HG03159 (cell line): ENCODE measurements around the gene SEMA3E.

ENCODE experiments used
- ATAC-seq: cut with Tn5 transposase; IDR thresholded peaks from one replicate; pipeline ENCODE4 v1.9.1; 2021; ENCODE audit warnings: mild to moderate bottlenecking, moderate library complexity; ENCODE audit not compliant: unreplicated experiment

The SEMA3E gene

DNA sequence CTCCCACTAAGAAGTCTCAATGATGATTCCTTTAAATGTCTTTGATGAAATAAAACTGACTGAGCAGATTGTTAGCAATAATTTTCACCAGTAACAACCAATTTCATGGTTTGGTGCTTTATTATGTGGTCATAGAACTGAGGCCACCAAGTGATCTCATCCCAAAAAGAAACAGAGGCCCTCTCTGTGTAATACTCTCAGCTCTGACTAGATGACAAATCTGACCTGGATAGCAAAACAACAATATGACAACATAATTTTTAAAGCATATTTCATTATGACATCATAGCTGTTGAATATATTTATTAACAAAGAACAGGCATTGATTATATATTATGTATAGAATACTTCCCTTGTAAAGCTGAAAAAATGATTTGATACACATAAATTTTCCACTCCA, 5.9 kb downstream of the SEMA3E start:
- no peak for ATAC-seq

DNA sequence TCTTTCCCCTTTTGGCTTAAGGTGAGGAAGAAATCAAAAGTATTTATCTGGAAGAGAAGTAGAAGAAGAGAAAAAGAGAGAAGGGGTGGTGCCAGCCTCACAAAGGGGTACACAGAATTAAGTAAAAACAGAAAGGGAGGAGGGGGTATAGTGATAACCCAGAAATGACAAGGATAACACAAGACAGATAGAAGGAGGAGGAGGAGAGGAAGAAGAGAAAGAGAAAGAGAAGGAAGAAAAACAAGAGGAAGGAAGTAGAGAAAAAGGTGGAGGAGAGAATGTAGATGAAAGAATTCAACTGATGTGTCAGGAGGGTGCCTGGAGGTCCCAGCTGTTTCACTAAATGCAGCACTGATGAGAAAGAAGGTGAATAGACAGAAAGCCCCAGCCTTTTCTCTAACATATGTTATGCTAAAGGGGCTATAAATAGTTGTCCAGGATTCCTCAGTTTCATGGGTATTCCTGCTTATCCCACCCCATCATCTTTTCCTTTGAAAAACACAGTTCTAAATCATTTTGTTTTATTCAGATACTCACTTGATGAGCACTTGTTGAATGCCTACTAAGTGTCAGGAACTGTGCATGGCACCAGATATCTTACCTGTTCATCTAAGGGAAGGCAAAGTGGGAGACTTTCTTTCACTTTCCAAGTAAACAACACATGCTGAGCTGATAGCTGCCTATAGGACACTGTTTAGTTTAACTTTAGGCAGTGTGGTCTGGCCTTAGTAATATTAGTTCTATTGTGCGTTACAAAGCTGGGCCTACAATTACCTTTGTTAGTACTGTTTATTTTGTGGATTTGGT, 8.0 kb downstream of the SEMA3E start:
- no peak for ATAC-seq

GRCh38 chr7:83640240-83640639, 8.7 kb downstream of the SEMA3E start:
- no peak for ATAC-seq

- no peak for ATAC-seq
Observed at GRCh38 chr7:83633516-83633915, 15.4 kb downstream of the SEMA3E start.

GRCh38 chr7:83629117-83629880, 19.6 kb downstream of the SEMA3E start:
- no peak for ATAC-seq

DNA sequence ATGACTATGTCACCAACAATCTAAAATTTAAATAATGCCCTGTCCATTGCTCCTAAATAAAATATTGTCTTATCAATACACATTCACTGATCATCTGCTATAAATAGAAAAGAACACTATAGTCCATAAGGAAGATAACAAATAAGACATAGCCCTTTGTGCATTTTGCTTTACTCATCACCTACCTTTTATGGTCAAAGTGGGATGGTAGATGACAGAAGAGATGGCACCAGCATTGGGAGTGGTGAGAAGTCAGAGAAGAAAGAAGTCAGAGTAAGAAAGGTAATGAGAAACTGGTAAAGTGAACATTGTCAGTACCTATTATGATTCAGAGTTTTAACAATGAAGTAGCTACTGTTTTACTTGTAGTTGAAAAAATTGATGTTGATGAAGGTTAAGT, 31.1 kb downstream of the SEMA3E start:
- no peak for ATAC-seq

GRCh38 chr7:83614112-83614511, 34.8 kb downstream of the SEMA3E start:
- ATAC-seq, result no peak

GRCh38 chr7:83613232-83613631, 35.7 kb downstream of the SEMA3E start:
- no peak for ATAC-seq

DNA sequence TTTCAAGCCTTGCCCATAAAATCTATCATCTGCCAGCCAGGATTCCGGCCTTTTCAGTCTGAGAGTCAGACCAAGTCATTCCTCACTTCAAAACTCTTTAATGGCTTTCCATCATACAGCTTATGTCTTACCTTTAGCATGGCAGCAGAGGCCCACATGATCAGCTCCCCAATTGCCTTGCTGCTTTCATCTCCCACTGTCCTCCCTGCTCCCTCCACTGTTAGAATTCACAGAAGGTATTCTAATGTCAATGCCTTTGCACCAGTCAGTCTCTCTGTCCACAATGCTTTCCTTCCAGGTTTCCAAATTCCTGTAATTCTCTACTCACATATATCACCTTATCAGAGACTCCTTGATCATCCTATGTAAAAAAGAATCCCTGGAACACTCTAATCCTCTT, 37.2 kb downstream of the SEMA3E start:
- no peak for ATAC-seq

DNA sequence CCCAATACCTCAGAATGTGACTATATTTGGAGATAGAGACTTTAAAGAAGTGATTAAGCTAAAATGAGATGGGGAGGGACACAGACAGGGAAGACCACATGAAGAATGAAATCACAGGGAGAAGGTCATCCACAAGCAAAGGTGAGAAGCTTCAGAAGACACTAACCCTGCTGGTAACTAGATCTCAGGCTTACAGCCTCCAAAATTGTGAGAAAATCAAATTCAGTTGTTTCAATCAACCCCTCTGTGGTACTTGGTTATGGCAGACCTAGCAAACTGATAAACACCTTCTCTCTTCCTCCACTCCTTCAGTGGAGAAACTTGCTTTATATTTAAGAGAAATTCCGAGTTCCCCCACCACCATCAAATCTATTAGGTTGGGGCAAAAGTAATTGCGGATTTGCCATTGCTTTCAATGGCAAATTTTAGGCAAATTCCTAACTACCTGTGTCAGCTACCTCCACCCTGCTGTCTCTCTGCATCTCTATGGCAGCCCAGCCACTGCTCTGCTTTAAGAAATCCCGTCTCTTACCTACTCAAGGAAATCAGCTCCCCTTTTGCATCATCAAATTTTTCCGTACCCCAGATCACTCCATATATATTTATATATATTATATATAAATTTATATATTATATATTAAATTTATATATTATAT, 38.2 kb downstream of the SEMA3E start:
- no peak for ATAC-seq

- ATAC-seq, result no peak
Observed at GRCh38 chr7:83608716-83609115, 40.2 kb downstream of the SEMA3E start.

DNA sequence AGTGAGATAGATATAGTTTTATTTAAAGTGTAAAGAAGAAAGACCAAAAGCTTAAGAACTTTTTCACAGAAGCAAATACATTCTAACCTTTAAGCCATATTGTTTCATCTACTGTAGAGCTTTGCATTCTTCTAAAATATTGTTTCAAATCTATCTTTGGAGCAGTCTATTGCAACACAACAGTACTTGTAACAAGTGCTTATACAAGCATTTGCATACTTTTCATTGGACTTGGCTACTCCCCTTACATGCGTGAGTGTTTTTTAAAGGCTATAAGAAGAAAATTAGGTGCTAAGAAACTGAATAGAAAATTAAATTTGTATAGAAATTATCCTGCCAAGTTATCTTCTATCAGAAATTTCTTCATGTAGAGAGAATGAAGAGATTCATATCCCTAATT, 45.3 kb downstream of the SEMA3E start:
- no peak for ATAC-seq

DNA sequence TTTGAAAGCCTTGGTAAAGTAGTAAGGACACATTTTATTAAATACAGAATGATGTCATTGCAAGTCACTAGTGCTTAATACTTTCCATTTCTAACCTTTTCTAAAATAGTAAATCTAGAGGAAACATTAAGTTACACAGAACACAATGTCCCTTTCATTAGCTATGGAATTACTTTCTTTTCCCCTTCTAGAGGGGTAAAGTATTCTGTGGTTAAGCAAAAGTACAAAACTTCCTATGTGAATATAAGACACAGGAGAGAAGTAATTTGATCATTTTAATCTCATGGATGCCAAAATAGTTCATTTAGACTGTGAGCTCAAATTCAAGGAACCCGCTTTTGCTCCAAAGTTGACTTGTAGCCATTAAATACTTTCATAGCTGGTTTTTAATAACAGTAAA, 49.8 kb downstream of the SEMA3E start:
- ATAC-seq, result no peak

DNA sequence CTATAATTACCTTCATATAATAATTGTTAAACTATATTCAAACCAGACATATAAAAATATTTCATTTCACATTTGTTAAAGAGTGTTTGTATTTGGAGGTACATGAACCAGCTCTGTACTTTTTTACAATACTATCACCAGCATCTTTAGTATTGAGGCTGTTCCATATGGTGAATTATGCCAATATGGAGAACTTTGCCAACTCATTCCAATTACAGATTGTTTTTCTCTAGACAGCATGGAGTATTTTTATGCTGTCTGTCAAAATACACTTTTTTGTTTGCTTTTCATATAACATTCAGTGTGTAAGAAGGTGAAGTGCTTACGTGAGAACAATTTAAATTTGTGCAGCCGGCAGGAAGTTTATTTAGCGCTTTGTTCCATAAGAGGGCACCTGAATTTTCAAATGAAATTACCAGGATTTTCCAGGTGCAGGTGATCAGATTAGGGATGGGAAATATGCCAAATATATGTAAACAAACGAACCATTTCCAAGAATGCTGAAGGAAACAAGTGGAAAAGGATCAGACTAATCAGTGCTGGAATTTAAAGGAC, 54.9 kb downstream of the SEMA3E start:
- ATAC-seq, result no peak

DNA sequence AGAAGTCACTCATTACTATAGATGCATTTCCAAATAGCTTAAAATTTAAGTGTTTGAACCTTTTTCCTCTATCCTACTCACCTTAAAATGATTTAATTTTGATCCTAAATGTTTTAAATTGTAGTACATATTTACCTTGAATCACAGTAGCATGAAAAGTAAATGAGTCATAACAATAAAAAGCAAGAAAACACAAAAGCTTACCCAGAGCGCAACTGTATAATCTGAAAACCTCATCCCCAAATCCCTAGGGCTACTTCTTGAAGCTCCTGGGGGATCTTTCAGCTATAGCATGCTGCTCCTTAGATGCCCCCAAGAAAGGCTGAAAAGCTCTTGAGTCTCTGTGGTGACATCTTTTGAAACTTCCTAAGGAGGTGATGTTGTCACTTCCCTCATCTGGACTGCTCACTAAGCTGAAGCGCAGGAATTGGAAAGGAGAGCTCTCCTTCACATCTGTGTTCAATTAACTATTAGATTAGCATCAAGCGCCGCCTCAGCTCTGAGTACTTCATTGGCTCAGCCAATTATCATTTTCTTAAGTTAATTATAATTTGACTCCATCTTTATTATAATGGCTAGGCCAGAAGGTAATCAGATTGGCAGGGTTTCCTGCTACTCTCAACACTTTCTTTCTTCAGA, 60.2 kb downstream of the SEMA3E start:
- ATAC-seq, result no peak

GRCh38 chr7:83586281-83586680, 62.7 kb downstream of the SEMA3E start:
- no peak for ATAC-seq

DNA sequence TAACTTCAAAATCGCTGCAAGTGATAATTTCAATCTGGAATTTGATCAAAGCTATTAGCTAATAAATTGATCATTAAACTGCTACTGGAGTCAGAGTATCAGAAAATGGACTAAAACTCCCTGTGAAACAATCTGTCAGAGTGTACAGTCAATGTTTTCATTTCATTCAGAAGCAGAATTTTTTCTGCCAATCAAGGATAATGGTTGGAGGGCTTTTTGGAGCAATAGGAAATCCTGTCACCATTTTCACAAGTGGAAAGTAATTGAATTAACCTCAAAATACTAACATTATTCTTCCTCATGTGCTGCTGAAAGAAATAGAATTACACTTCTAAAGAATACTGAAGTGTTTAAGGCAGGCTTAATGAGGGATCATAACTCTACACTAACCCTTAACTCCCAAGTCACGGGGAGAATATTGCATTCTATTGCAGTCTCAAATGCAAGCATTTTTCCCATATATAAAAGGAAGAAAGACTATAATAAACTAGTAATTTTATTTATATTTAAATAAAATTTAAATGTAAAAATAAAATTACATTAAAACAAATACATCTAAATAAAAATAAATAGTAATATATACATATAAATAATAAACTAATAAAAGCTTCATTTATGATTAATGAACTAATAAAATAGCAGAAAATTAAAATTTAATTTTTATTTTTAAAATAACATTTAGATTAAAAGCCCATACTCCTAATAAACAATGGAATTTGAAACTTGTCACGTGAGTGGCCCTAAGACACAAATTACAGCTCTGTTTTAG, 67.1 kb downstream of the SEMA3E start:
- ATAC-seq, result no peak

GRCh38 chr7:83579740-83580139, 69.2 kb downstream of the SEMA3E start:
- ATAC-seq, result no peak

- no peak for ATAC-seq
Observed at GRCh38 chr7:83575436-83575835, 73.5 kb downstream of the SEMA3E start.

- no peak for ATAC-seq
Observed at GRCh38 chr7:83574616-83575015, 74.3 kb downstream of the SEMA3E start.
